Posterior vena cava (tissue), 2 donors: ENCODE measurements around the gene CCDC92B. TPM values are rescaled to one million over a fixed set of nuclear protein-coding genes. Genes with fewer than 3 reads are reported as not detected.

Source experiments
- DNase-seq: peaks from one replicate; pipeline ENCODE4 v3.0.0-alpha.2; 2020; ENCODE audit warnings: low spot score
- intact Hi-C, 2 donors: fragments of 100-400 bp; cut with DNase I; formaldehyde crosslinking; loops; one replicate each; pipeline versions ENCODE4 v1.14.1 to v1.14.2; 2022 to 2023
- total RNA-seq, 2 donors: library from RNA; stranded (reverse); fragmentation: NEBNext Ultra II Directional; extraction: Animal tissue kit (Norgen Biotek cat#: 25700); gene quantifications; one replicate each; pipeline ENCODE4 v1.2.1, GENCODE V29; 2021
- donor health status: DM: yes; HTN: yes; CAD: no.
- donor health status: DM: yes; HTN: yes; CAD: no.

The CCDC92B gene
- total RNA-seq, 2 donors from 2014 or later: 0.05 to 0.23 TPM

- intact Hi-C loops: no loop called here
- peak; percentile 79 for DNase-seq
Observed at GRCh38 chr17:2695961-2696760, 53.3 kb downstream of the CCDC92B start.

DNA sequence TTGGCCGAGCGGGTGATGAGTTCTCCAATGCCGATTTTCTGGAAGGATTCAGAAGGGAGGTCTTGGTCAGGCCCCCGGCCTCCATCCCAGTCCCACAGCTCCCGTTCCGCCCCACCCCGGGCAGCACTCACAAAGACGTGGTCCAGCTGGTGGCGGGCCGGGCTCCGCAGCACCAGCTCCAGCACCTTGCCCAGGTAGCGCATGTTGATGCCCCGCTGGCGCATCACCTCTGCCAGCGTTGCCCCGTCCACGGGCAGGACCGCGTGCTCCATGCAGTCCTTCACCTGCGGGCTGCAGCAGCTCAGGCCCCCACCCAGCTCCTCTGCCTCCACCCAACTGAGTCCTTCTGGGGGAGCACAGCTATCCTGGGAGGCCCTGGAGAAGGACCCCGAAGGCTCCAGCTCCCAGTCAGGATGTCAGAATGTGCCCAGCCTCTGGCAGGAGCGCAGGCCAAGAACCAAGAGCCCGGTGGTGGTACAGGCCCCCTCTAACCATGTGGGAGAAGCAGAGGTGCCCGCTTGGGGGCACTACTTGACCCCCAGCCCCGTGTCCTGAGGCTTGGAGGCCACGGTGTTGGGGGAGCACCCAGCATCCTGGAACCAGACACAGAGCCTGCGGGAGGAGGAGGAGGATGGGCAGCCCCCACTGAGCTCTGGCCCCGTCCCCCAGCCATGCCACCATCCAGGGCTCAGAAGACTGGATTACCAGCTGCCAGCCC, 54.0 kb downstream of the CCDC92B start:
- intact Hi-C loops: no loop called here
- peak; percentile 71 for DNase-seq

- intact Hi-C loops: no loop called here
- peak; percentile 73 for DNase-seq
Observed at GRCh38 chr17:2694381-2695242, 54.8 kb downstream of the CCDC92B start.

DNA sequence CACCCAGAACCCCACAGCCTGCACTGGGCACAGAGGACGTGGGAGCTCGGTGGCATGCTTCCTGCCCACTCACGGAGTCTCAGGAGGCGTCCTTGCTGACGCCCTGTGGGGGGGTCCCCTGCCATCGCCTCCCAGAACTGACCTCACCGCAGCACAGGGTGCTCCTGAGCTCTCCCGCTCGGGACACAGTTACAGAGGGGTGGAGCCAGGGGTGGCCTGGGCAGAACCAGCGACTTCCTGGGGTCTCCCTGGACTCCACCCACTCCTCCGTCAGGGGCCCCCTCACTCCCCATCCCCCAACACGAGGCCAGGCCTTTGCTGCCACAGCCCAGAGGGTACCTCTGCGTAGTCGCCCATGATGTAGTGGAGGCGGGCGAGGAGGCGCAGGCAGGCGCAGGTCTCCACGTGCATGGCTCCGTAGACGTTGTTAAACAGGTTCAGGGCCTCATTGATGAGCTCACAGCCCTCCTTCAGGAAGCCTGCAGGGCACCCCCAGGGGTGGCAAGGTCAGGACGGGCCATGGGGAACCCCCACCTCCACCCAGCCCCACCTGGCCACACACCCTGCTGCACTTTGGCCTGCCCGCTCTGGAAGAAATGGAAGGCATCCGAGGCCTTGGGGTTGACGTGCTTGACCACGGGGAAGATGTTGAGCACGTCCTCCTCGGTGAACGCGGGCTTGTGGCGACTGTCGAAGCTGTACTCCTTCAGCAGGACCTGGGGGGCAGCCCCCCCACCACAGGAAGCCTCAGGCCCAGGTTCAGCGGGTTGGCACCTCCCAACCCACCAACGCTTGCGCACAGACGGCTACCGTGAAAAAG, 55.7 kb downstream of the CCDC92B start:
- intact Hi-C loops: no loop called here
- no peak for DNase-seq

DNA sequence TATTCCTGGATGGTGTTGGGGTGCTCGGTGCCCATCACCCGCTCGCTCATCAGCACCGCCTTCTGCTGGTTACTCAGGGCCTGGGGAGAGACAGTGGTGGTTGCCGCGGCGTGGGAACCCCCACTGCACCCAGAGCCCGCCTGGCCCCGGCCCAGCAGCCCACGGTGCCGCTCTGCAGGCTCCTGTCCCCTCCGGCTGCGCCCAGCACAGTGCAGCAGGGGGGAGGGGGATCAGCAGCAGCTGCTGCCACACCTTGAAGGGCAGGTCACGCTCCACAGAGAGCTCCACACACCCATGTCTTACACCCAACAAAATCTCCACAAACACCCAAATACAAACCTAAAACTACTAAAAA, 56.7 kb downstream of the CCDC92B start:
- intact Hi-C loops: no loop called here
- DNase-seq: no peak

GRCh38 chr17:2691965-2692780, 57.3 kb downstream of the CCDC92B start:
- peak; percentile 81 for DNase-seq
- intact Hi-C loops: no loop called here

DNA sequence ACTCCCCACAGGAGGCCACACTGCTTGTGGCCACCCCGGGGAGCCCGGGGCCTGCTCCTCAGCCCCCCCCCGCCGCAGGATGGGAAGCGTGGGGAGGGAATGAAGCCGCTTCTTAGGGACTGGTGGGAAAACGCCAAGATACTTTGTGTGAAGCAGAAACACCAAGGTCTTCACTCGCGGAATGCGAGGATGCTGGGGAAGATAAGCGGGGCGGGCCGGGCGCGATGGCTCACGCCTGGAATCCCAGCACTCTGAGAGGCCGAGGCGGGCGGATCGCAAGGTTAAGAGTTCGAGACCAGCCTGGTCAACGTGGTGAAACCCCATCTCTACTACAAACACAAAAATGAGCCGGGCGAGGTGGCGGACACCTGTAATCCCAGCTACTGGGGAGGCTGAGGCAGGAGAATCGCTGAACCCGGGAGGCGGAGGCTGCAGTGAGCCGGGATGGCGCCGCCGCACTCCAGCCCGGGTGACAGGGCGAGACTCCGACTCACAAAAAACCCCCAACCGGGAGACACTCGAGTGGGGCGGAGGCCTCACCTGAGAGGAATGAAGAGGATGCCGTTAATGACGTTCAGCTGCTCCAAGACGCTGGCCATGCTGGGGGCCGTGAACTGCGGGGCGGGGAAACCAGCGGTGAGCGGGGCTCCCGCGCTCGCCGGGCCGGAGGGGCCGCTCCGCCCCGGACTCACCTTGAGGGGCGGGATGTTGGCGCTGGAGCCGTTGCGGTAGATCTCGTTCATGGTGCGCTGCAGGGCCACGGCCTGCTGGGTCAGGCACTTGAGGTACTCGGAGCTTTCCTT, 58.2 kb downstream of the CCDC92B start:
- intact Hi-C loops: no loop called here

GRCh38 chr17:2690165-2691068, 59.0 kb downstream of the CCDC92B start:
- DNase-seq: peak; percentile 74
- intact Hi-C loops: no loop called here

More for the DNA sequence above, 58.2 kb downstream of the CCDC92B start:
- DNase-seq: no peak

DNA sequence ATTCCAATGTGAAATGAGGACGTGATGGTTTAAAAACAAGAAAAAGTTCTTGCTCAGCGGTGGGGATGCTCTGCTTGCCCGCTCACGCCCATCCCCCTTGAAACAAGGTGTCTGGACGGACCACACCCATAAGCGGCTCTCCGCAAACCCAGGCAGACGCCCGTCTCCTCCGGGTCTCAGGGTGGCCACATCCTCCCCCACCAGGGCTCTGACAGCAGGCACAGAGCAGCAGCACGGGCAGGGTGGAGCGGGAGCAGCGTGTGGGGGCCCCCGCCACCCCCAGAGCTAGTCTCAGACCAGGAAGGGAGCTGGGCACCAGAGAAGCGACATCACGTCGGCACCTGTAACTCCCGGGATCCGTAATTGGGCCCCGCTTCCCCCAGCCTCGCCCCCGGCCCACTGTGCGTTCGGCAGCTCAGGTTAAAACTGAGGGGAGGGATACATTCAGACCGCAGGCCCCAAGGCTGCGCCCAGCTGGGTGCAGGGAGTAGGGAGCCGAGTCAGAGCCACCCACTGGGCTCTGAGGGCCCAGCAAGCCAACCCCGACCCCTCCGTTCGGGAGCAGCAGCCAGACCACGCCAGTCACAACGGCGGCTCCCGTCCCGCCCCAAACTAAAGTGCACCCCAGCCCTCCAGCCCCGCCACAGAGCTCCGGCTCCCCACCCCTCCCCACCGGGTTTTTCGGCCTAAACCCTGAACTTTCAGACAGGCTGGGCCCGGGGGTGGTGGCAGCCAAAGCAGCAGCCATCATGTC, 59.9 kb downstream of the CCDC92B start:
- intact Hi-C loops: no loop called here
- peak; percentile 80 for DNase-seq

GRCh38 chr17:2688351-2689342, 60.8 kb downstream of the CCDC92B start:
- no peak for DNase-seq
- intact Hi-C loops: no loop called here

GRCh38 chr17:2687074-2687418, 62.4 kb downstream of the CCDC92B start:
- intact Hi-C loops: no loop called here
- no peak for DNase-seq

GRCh38 chr17:2685696-2686095, 63.8 kb downstream of the CCDC92B start:
- intact Hi-C loops: no loop called here
- no peak for DNase-seq

- intact Hi-C loops: no loop called here
- DNase-seq: no peak
Observed at GRCh38 chr17:2684549-2684948, 64.9 kb downstream of the CCDC92B start.

- intact Hi-C loops: no loop called here
- DNase-seq: no peak
Observed at GRCh38 chr17:2683912-2684311, 65.5 kb downstream of the CCDC92B start.
